ENCODE results near the gene DPCD.

Gene DPCD

GRCh38 chr10:101567165-101568006 is 20.7 kb upstream of the DPCD start:
- H3K9me3 ChIP-seq (ENCODE audit: control insufficient read depth in 2 of 2, low read length in 2 of 2): no peaks in the 10 kb centered on the region
- H3K27me3 ChIP-seq (ENCODE audit: control insufficient read depth in 2 of 2, insufficient read depth in 2 of 2, low read length in 2 of 2): peaks cover 37 to 51% of the 10 kb centered on the region in 2 donors
- no peak overlapping the region for H3K27ac ChIP-seq (ENCODE audit: low read depth in 2 of 2, low read length in 2 of 2)
- no peaks in the 10 kb centered on the region for H3K36me3 ChIP-seq (ENCODE audit: control insufficient read depth in 2 of 2, insufficient read depth in 2 of 2, low read length in 2 of 2)
- H3K4me1 ChIP-seq (ENCODE audit: control insufficient read depth in 2 of 2, insufficient read depth in 2 of 2, low read length in 2 of 2): peaks cover 9 to 10% of the 10 kb centered on the region in 2 donors
- no peak overlapping the region for H3K4me3 ChIP-seq (ENCODE audit: low read length in 2 of 2)
- no peak overlapping the region for H3K9ac ChIP-seq (ENCODE audit: low read depth in 1 of 2, low read length in 2 of 2)

DNA sequence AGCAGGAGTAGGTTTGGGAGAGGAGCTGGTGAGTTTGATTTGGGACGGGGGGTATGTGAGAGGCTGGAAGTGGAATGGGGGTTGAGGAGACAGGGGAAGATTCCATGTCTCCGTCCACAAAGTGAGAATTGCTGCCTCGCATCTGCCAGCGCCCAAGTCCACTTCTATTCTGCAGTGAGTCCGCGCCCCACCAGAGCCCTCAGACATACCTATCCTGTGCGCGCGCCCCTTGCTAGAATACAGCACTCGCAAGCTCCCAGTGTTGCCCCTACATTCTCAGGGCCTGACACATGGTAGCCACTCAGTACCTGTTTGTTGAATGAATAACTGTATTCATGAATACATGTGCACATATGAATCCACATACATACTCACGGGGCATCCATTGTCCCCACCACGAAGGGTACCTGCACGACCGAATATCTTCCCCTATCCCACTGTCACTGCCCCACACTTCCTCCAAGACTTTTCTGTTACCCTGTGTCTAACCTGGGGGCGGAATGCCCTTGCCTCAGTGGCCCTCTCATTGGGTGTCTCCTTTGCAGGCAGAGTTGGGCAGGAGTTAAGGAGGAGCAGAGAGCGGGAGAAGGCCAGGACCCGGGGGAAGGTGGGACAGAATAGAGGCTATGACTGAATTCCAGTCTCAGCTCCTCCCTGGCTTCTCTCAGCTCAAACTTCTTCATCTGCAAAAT is 19.9 kb upstream of the DPCD start:
- Histone ChIP-seq H3K27me3 (ENCODE audit: control insufficient read depth in 2 of 2, insufficient read depth in 2 of 2, low read length in 2 of 2) (peaks cover 37 to 51% of the 10 kb centered on the region in 2 donors), H3K4me1 (ENCODE audit: control insufficient read depth in 2 of 2, insufficient read depth in 2 of 2, low read length in 2 of 2) (peaks cover 9 to 10% of the 10 kb centered on the region in 2 donors), H3K4me3 (ENCODE audit: low read length in 2 of 2) (no peak overlapping the region), H3K9me3 (ENCODE audit: control insufficient read depth in 2 of 2, low read length in 2 of 2) (peaks cover 0 to 4% of the 10 kb centered on the region in 2 donors), H3K9ac (ENCODE audit: low read depth in 1 of 2, low read length in 2 of 2) (no peak overlapping the region), H3K27ac (ENCODE audit: low read depth in 2 of 2, low read length in 2 of 2) (no peak overlapping the region), H3K36me3 (ENCODE audit: control insufficient read depth in 2 of 2, insufficient read depth in 2 of 2, low read length in 2 of 2) (no peaks in the 10 kb centered on the region)

- Histone ChIP-seq H3K9ac (ENCODE audit: low read depth in 1 of 2, low read length in 2 of 2) (no peak overlapping the region), H3K4me1 (ENCODE audit: control insufficient read depth in 2 of 2, insufficient read depth in 2 of 2, low read length in 2 of 2) (peaks cover 9 to 10% of the 10 kb centered on the region in 2 donors), H3K36me3 (ENCODE audit: control insufficient read depth in 2 of 2, insufficient read depth in 2 of 2, low read length in 2 of 2) (no peaks in the 10 kb centered on the region), H3K4me3 (ENCODE audit: low read length in 2 of 2) (no peak overlapping the region), H3K27me3 (ENCODE audit: control insufficient read depth in 2 of 2, insufficient read depth in 2 of 2, low read length in 2 of 2) (peaks cover 37 to 44% of the 10 kb centered on the region in 2 donors), H3K27ac (ENCODE audit: low read depth in 2 of 2, low read length in 2 of 2) (no peak overlapping the region), H3K9me3 (ENCODE audit: control insufficient read depth in 2 of 2, low read length in 2 of 2) (peaks cover 0 to 4% of the 10 kb centered on the region in 2 donors)
These were observed 18.8 kb upstream of the DPCD start for GRCh38 chr10:101569323-101569621.

GRCh38 chr10:101569622-101570427 is 18.3 kb upstream of the DPCD start:
- Histone ChIP-seq H3K9ac (ENCODE audit: low read depth in 1 of 2, low read length in 2 of 2) (peak overlapping the region in 1 of 2 donors; percentile 37), H3K4me3 (ENCODE audit: low read length in 2 of 2) (peak overlapping the region; percentile 74 to 77), H3K36me3 (ENCODE audit: control insufficient read depth in 2 of 2, insufficient read depth in 2 of 2, low read length in 2 of 2) (no peaks in the 10 kb centered on the region), H3K4me1 (ENCODE audit: control insufficient read depth in 2 of 2, insufficient read depth in 2 of 2, low read length in 2 of 2) (peaks cover 9 to 10% of the 10 kb centered on the region in 2 donors), H3K27me3 (ENCODE audit: control insufficient read depth in 2 of 2, insufficient read depth in 2 of 2, low read length in 2 of 2) (peaks cover 37 to 44% of the 10 kb centered on the region in 2 donors), H3K27ac (ENCODE audit: low read depth in 2 of 2, low read length in 2 of 2) (no peak overlapping the region), H3K9me3 (ENCODE audit: control insufficient read depth in 2 of 2, low read length in 2 of 2) (peaks cover 0 to 4% of the 10 kb centered on the region in 2 donors)

- peaks cover 29 to 36% of the 10 kb centered on the region in 2 donors for H3K27me3 ChIP-seq (ENCODE audit: control insufficient read depth in 2 of 2, insufficient read depth in 2 of 2, low read length in 2 of 2)
- H3K4me3 ChIP-seq (ENCODE audit: low read length in 2 of 2): peak overlapping the region; percentile 39 to 59
- H3K27ac ChIP-seq (ENCODE audit: low read depth in 2 of 2, low read length in 2 of 2): no peak overlapping the region
- peaks cover 9 to 10% of the 10 kb centered on the region in 2 donors for H3K4me1 ChIP-seq (ENCODE audit: control insufficient read depth in 2 of 2, insufficient read depth in 2 of 2, low read length in 2 of 2)
- peak overlapping the region; percentile 34 to 50 for H3K9ac ChIP-seq (ENCODE audit: low read depth in 1 of 2, low read length in 2 of 2)
- no peaks in the 10 kb centered on the region for H3K36me3 ChIP-seq (ENCODE audit: control insufficient read depth in 2 of 2, insufficient read depth in 2 of 2, low read length in 2 of 2)
- H3K9me3 ChIP-seq (ENCODE audit: control insufficient read depth in 2 of 2, low read length in 2 of 2): peaks cover 0 to 4% of the 10 kb centered on the region in 2 donors
These were observed 17.5 kb upstream of the DPCD start for GRCh38 chr10:101570428-101571270.

DNA sequence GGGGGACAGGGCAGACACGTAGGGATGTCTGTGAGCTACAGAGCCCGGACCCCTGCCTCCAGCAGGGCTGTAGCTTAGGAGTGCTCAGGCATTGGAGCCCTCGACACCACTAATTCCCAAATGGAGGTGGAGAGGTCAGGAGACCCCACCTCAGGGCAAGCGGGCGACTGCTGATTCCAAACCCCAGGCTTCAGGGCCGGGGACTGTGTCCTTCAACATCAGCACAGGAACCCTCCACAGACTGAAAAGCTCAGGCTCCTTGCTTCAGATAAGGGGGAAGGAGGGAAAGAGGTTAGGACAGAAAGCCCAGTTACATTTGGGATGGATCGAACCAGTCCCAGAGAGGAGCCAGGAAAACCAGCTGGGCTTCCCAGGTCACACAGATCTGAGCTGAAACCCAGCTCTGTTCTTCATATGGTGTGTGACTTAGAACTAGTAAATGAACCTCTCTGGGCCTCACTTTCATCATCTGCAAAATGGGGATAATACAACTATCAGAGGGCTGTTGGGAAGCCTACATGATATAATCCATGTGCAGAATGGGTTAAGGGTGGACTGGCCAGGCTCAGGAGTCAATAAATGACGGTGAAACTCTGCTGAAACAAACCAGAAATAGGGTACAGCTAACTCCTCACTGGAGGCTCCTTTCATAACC is 16.7 kb upstream of the DPCD start:
- peaks cover 24 to 29% of the 10 kb centered on the region in 2 donors for H3K27me3 ChIP-seq (ENCODE audit: control insufficient read depth in 2 of 2, insufficient read depth in 2 of 2, low read length in 2 of 2)
- no peak overlapping the region for H3K9ac ChIP-seq (ENCODE audit: low read depth in 1 of 2, low read length in 2 of 2)
- H3K27ac ChIP-seq (ENCODE audit: low read depth in 2 of 2, low read length in 2 of 2): no peak overlapping the region
- no peaks in the 10 kb centered on the region for H3K36me3 ChIP-seq (ENCODE audit: control insufficient read depth in 2 of 2, insufficient read depth in 2 of 2, low read length in 2 of 2)
- H3K9me3 ChIP-seq (ENCODE audit: control insufficient read depth in 2 of 2, low read length in 2 of 2): peaks cover 0 to 4% of the 10 kb centered on the region in 2 donors
- H3K4me1 ChIP-seq (ENCODE audit: control insufficient read depth in 2 of 2, insufficient read depth in 2 of 2, low read length in 2 of 2): peaks cover 9 to 10% of the 10 kb centered on the region in 2 donors
- H3K4me3 ChIP-seq (ENCODE audit: low read length in 2 of 2): no peak overlapping the region

GRCh38 chr10:101572126-101572525 is 16.0 kb upstream of the DPCD start:
- Histone ChIP-seq H3K9me3 (ENCODE audit: control insufficient read depth in 2 of 2, low read length in 2 of 2) (peaks cover 0 to 4% of the 10 kb centered on the region in 2 donors), H3K4me1 (ENCODE audit: control insufficient read depth in 2 of 2, insufficient read depth in 2 of 2, low read length in 2 of 2) (peaks cover 9 to 10% of the 10 kb centered on the region in 2 donors), H3K36me3 (ENCODE audit: control insufficient read depth in 2 of 2, insufficient read depth in 2 of 2, low read length in 2 of 2) (no peaks in the 10 kb centered on the region), H3K4me3 (ENCODE audit: low read length in 2 of 2) (no peak overlapping the region), H3K27ac (ENCODE audit: low read depth in 2 of 2, low read length in 2 of 2) (no peak overlapping the region), H3K27me3 (ENCODE audit: control insufficient read depth in 2 of 2, insufficient read depth in 2 of 2, low read length in 2 of 2) (peaks cover 21 to 24% of the 10 kb centered on the region in 2 donors), H3K9ac (ENCODE audit: low read depth in 1 of 2, low read length in 2 of 2) (no peak overlapping the region)

- H3K4me3 ChIP-seq (ENCODE audit: low read length in 2 of 2): no peak overlapping the region
- H3K27ac ChIP-seq (ENCODE audit: low read depth in 2 of 2, low read length in 2 of 2): no peak overlapping the region
- no peaks in the 10 kb centered on the region for H3K36me3 ChIP-seq (ENCODE audit: control insufficient read depth in 2 of 2, insufficient read depth in 2 of 2, low read length in 2 of 2)
- peaks cover 15 to 17% of the 10 kb centered on the region in 2 donors for H3K27me3 ChIP-seq (ENCODE audit: control insufficient read depth in 2 of 2, insufficient read depth in 2 of 2, low read length in 2 of 2)
- H3K9me3 ChIP-seq (ENCODE audit: control insufficient read depth in 2 of 2, low read length in 2 of 2): peaks cover 0 to 4% of the 10 kb centered on the region in 2 donors
- no peak overlapping the region for H3K9ac ChIP-seq (ENCODE audit: low read depth in 1 of 2, low read length in 2 of 2)
- peaks cover 9 to 10% of the 10 kb centered on the region in 2 donors for H3K4me1 ChIP-seq (ENCODE audit: control insufficient read depth in 2 of 2, insufficient read depth in 2 of 2, low read length in 2 of 2)
These were observed 15.3 kb upstream of the DPCD start for GRCh38 chr10:101572785-101573184.

All from mucosa of rectum (tissue), 2 donors.